Thyroid gland (tissue), 4 donors: Measurements from ENCODE around the gene RENBP. TPM values are rescaled to one million over a fixed set of nuclear protein-coding genes. Genes with fewer than 3 reads are reported as not detected.
A peak's percentile ranks its signal among the peaks of the same experiment; 100 is the strongest.

ENCODE experiments used
- DNase-seq, 2 donors: peaks; one replicate each; pipeline ENCODE4 v3.0.0-alpha.2; 2019
- H3K27ac ChIP-seq, 3 donors: fragments of 200-600 bp; sonication (generic); 1 replicate in 2 of 3; 2 replicates in 1 of 3; pipeline ENCODE4 v1.5.1; 2016 to 2019; ENCODE audit warnings: mild to moderate bottlenecking in 1 of 3, moderate library complexity in 1 of 3
- H3K27me3 ChIP-seq: fragments of 200-600 bp; sonication (generic); one replicate; pipeline ENCODE4 v1.5.1; 2019
- H3K36me3 ChIP-seq, 2 donors: fragments of 200-600 bp; sonication (generic); one replicate each; pipeline ENCODE4 v1.5.1; 2016 to 2019
- H3K4me1 ChIP-seq, 2 donors: fragments of 200-600 bp; sonication (generic); one replicate each; pipeline ENCODE4 v1.5.1; 2017 to 2019
- H3K4me3 ChIP-seq, 3 donors: fragments of 200-600 bp; sonication (generic); replicated peaks in 1 of 3; 1 replicate in 2 of 3; 2 replicates in 1 of 3; pipeline ENCODE4 v1.5.1; 2016; ENCODE audit warnings: mild to moderate bottlenecking in 1 of 3
- H3K9me3 ChIP-seq: fragments of 200-600 bp; sonication (generic); one replicate; pipeline ENCODE4 v1.5.1; 2017
- CTCF ChIP-seq, 6 experiments: fragments of 200-600 bp in 3 of 6; fragments of 450-650 bp in 3 of 6; sonication (generic) in 3 of 6; IDR thresholded peaks; one replicate each; pipeline ENCODE4 v1.5.1; 2016 to 2019; ENCODE audit warnings: antibody characterized with exemption in 6 of 6, mild to moderate bottlenecking in 2 of 6, inconsistent platforms in 1 of 6, moderate library complexity in 1 of 6
- POLR2A ChIP-seq, 2 donors: fragments of 450-650 bp; IDR thresholded peaks; one replicate each; pipeline ENCODE4 v1.6.1; 2017; ENCODE audit warnings: antibody characterized with exemption in 2 of 2, mild to moderate bottlenecking in 2 of 2, moderate library complexity in 1 of 2
- WGBS, 2 donors: methylation state at CpG; one replicate each; pipeline ENCODE4 v1.1.5; 2017; 5-methylcytosine and 5-hydroxymethylcytosine counted together
- intact Hi-C: fragments of 100-400 bp; cut with DNase I; formaldehyde crosslinking; loops from one replicate; pipeline ENCODE4 v1.15.1; 2023
- total RNA-seq, 4 donors: library from RNA; depleted of rRNA; stranded (reverse); fragments of >200 nt; gene quantifications; one replicate each; pipeline ENCODE4 v1.2.3, GENCODE V29; 2016

RENBP gene
- total RNA-seq, 4 donors from 2014 or later = 3.6 to 16.5 (median 4.4) TPM

GRCh38 chrX:153935326-153935851 lies 9.1 kb downstream of the RENBP start:
- Histone ChIP-seq H3K36me3 (peaks cover 0 to 5% of the 10 kb centered on the region in 2 donors), H3K4me3 (peak overlapping the region in 1 of 3 donors; percentile 51), H3K27me3 (no peaks in the 10 kb centered on the region), H3K4me1 (peaks cover 0 to 11% of the 10 kb centered on the region in 2 donors), H3K9me3 (no peaks in the 10 kb centered on the region), H3K27ac (no peak overlapping the region)
- TF ChIP-seq CTCF (IDR thresholded peaks at IDR 0.05) (no peak), POLR2A (IDR thresholded peaks at IDR 0.05) (no peak)
- 33% methylated on average over 17 of the region's 32 CpGs; no CpG with 5 or more reads in 1 of the 2 donors for WGBS, 2 donors
- peak in 1 of 2 donors; percentile 19 for DNase-seq
- intact Hi-C loops = loop anchor here (10.0 kb wide), 1 partner anchor 61 kb away; no protein-coding TSS in a partner anchor

DNA sequence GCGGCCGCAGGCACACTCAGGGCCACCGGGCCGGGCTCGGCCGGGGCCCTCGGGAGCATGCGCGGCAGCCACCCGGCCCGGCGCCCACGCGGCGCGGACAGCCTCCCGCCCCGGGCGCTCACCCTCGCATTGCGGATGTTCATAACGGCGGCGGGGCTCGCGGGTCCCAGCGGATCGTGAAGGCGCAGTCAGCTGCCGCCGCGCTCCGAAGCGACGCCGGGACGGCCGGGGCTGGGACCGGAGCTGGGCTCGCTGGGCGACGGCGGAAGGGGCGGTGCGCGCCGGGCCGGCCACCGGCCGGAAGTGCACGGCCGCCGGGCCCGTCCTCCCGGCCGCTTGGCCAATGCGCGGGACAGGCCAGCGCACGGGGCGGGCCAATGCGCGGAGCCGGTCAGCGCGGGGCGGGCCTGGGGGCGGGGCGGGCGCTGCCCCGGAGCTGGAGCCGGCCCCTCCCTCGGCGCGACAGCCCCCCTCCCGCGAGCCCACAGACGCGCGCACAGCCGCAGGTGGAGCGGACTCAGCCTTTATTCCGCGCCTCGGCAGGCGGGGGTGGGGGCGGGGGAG lies 9.6 kb downstream of the RENBP start, which contains the start of gene NAA10:
NAA10 (minus strand) TSS at position 276 of the 564 bp plus-strand sequence; CDS start at position 143, 133 bp downstream.
- DNase-seq = peak; percentile 66 to 76
- Histone ChIP-seq H3K36me3 (peaks cover 0 to 5% of the 10 kb centered on the region in 2 donors), H3K4me3 (peak within 1 kb of the TSS; percentile 17 to 51 (median 47)), H3K27ac (no peak within 1 kb of the TSS), H3K27me3 (no peaks in the 10 kb centered on the region), H3K4me1 (peaks cover 0 to 11% of the 10 kb centered on the region in 2 donors), H3K9me3 (no peaks in the 10 kb centered on the region)
- TF ChIP-seq CTCF (IDR thresholded peaks at IDR 0.05) = no peak
- TF ChIP-seq POLR2A (IDR thresholded peaks at IDR 0.05) = peak in 1 of 2 donors; percentile 53
- 10% methylated on average over 2 of the region's 87 CpGs; no CpG with 5 or more reads in 1 of the 2 donors for WGBS, 2 donors
- intact Hi-C loops = loop anchor here (10.0 kb wide), 1 partner anchor 60 kb away; no protein-coding TSS in a partner anchor

DNA sequence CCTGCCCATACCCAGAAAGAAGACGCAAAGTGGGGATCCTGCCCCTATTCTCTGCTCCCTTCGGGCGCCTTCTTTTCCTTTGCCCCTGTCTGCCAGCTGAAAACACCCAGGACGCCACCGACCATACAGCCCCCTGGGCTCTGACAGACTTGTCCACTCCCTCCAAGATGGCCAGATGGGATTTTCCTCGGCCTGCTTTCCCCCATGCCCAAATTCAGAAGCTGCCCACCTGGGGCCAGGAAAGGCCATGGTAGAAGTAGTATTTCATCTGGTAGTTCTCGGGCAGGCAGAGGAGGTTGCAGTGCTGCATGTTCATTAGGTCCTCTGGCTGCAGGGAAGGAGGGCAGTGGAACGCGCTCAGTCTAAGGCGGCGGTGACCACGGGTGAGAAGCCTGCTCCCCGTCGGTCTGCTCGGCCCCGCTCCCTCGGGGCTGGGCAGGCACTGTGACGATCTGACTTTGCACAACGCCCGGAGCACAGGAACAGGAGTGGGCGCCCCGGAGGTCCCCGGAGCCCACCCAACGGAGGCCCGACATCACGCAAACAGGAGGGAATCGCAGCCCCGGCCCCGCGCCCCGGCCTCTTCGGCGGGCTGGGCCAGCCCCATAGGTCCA lies 10.2 kb downstream of the RENBP start:
- Histone ChIP-seq H3K9me3 (no peaks in the 10 kb centered on the region), H3K27me3 (no peaks in the 10 kb centered on the region), H3K4me1 (peaks cover 0 to 11% of the 10 kb centered on the region in 2 donors), H3K4me3 (peak overlapping the region; percentile 17 to 51 (median 47)), H3K27ac (no peak overlapping the region), H3K36me3 (peaks cover 0 to 5% of the 10 kb centered on the region in 2 donors)
- intact Hi-C loops = loop anchor here (10.0 kb wide), 1 partner anchor 59 kb away; no protein-coding TSS in a partner anchor
- TF ChIP-seq POLR2A (IDR thresholded peaks at IDR 0.05) = no peak
- no peak for TF ChIP-seq CTCF (IDR thresholded peaks at IDR 0.05)
- DNase-seq = no peak
- 6 to 26% methylated on average over 5 to 8 of the region's 33 CpGs for WGBS, 2 donors

DNA sequence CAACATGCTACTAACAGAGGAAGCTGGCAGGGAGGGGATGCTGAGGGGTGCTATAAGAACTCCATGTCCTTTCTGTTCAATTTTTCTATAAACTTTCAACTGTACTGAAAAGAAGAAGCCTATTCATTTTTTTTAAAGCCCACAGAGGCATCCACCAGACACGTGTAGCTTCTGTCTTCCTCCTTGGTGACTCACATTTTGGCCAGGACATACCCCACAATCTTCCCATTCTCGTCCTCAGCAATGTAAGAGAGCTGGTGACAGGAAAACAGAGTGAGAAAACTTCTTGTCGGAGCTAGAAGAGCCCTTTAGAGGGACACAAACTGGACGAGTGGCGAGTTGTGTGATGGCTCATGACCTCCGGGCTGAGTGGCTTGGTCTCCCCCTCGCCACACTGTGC lies 10.7 kb downstream of the RENBP start:
- TF ChIP-seq POLR2A (IDR thresholded peaks at IDR 0.05) = no peak
- TF ChIP-seq CTCF (IDR thresholded peaks at IDR 0.05) = no peak
- 36 to 41% methylated on average over 7 of the region's 7 CpGs for WGBS, 2 donors
- intact Hi-C loops = loop anchor here (10.0 kb wide), 1 partner anchor 59 kb away; no protein-coding TSS in a partner anchor
- DNase-seq = no peak
- Histone ChIP-seq H3K9me3 (no peaks in the 10 kb centered on the region), H3K27ac (no peak overlapping the region), H3K4me1 (peaks cover 0 to 14% of the 10 kb centered on the region in 2 donors), H3K27me3 (no peaks in the 10 kb centered on the region), H3K36me3 (peaks cover 0 to 5% of the 10 kb centered on the region in 2 donors), H3K4me3 (peak overlapping the region in 1 of 3 donors; percentile 51)
